ENCODE measurements around the gene ISCU.
A peak's percentile ranks its signal among the peaks of the same experiment; 100 is the strongest.
"Not testable (repeated sequence)": the region's sequence is repeated elsewhere in the genome, so short reads cannot be mapped to it uniquely, and the experiment has no call there.

The ISCU gene

DNA sequence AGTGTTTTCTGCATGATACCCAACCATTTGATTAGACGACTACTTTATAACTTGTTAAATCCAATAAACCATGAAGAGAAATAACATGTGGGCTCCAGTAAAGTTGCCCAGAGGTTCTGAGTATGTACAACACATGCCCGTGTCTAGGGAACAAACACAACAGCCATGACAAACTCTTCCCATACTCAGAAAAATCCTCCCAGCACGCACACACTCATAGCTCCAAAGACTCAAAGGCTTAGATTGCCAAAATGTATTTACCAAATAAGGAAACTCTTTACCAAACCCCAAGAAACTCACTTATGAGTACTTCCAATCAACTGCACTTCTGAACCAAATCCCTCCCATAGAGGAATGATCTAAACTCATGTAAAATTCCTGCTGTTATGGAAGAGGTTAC is 18.7 kb upstream of the ISCU start:
- no peak for DNase-seq (ENCODE audit: low spot score)

- no peak for DNase-seq (ENCODE audit: low spot score)
Observed at GRCh38 chr12:108547686-108548085, 14.7 kb upstream of the ISCU start.

DNA sequence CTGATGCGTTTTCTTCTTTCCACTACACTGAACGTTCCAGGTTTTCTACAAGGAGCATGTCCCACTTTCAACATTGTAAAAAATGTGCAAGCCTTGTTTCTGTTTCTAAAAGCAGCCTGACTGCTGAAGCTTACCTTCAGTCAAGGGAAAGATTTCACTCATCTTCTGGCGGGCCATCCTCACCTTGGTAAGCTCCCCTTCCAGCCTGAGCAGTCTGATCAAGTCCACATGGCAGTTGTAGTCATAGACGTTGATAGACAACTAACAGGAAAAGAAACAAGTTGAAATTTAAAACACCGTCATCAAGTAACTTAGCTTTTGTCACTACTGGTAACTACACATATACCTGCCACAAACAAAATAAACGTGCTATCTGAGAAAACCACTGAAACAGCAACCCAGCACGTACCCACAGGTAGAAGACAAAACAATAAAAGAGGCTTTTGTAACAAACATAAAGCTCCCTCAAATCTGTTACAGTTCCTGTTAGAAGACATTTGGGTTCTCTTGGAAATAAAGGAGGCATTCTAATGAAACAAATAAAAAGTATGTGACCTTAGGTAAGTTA is 13.4 kb upstream of the ISCU start:
- no peak for DNase-seq (ENCODE audit: low spot score)

- DNase-seq (ENCODE audit: low spot score): no peak
Observed at GRCh38 chr12:108551535-108551934, 10.9 kb upstream of the ISCU start.

DNA sequence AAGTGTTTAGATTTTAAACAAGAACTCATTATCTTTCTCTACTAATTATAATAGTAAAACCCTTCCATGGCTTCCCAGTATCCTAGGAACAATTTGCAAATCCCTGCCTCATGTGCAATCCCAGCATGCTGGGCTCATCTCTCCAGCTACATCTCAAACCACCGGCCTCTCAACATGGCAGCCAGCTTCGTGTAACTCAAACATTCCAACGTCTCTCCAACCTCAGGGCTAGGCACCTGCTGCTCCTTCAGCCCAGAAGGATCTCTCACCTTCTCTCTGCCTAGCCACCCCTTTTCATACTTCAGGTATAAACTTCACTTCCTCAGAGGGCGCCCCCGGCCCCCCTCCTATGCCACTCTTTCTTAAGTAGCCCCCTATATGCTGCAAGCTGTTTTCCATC is 8.6 kb upstream of the ISCU start:
- no peak for DNase-seq (ENCODE audit: low spot score)

- DNase-seq (ENCODE audit: low spot score): not testable (repeated sequence)
Observed at GRCh38 chr12:108555383-108555782, 7.0 kb upstream of the ISCU start.

DNA sequence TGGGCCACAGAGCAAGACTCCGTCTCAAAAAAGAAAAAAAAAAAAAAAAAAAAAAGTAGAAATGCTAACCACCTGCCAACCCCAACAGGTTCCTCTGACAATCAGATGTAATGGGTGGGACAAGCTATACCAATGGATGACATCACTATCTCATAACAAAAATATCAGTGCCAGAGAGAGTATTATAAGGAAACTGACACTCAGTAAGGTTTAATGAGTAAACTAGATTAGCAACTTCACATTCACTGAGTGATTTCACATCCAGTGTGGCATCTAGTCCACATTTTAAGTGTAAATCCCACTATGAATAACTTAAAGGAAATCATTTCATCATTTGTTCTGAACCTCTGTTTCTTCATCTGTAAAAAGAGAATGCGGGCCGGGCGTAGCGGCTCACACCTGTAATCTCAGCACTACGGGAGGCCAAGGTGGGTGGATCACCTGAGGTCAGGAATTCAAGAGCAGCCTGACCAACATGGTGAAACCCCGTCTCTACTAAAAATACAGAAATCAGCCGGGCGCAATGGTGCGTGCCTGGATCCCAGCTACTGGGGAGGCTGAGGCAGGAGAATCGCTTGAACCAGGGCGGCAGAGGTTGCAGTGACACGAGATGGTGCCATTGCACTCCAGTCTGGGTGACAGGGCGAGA is 3.3 kb upstream of the ISCU start:
- DNase-seq (ENCODE audit: low spot score): no peak

- no peak for DNase-seq (ENCODE audit: low spot score)
Observed at GRCh38 chr12:108559748-108560147, 2.6 kb upstream of the ISCU start.

- DNase-seq (ENCODE audit: low spot score): no peak
Observed at GRCh38 chr12:108560321-108560721, 2.1 kb upstream of the ISCU start.

DNA sequence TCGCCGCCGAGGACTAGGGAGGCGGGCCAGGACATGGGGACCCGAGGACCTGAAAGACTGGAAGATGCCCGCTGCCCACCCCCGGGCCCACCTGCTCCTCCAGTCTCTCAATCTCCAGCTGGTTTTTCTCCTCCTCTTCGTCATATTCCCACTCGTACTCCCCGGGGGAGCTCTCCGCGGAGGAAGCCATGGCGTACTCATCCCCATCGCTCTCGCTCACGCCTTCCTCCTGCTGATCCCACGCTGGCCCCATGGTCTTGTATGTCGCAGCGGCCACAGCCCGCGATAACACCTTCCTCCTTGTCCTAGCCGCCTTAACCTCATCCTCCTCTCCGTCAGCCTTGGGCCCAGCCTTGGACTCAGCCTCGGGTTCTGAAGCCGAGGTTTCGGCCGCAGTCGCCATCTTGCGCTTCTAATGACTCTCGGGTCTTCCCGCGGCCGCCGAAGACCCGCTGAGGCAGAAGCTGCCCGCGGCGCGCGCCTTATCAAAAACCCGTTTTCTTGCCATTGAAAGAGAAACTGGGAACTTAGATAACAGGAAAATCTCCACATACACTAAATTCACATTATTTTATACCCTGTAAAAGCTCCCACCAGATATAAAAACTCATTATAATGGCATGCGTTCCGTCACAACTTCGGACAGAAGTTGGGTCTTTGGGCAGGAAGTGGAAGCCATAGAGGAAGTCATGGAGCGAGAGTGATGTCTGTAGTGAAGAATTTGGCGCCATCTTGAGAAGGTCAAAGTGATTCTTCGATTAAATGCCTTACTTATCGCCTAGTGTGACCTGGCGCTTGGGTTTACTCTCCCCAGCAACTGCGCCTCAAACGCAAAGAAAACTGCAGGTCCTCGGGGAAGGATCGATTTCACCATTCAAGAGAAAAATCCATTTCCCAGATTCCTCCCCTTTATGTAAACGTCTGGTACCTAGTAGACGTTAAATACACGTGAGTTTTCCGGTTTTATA is 1.4 kb upstream of the ISCU start, which contains the start of gene SART3:
SART3 (minus strand) TSS at position 422 of the 968 bp plus-strand sequence; CDS start at position 403, 19 bp downstream.
- DNase-seq (ENCODE audit: low spot score): peak; percentile 90

GRCh38 chr12:108561852-108562347 is 496 bp upstream of the ISCU start:
- DNase-seq (ENCODE audit: low spot score): peak; percentile 26

DNA sequence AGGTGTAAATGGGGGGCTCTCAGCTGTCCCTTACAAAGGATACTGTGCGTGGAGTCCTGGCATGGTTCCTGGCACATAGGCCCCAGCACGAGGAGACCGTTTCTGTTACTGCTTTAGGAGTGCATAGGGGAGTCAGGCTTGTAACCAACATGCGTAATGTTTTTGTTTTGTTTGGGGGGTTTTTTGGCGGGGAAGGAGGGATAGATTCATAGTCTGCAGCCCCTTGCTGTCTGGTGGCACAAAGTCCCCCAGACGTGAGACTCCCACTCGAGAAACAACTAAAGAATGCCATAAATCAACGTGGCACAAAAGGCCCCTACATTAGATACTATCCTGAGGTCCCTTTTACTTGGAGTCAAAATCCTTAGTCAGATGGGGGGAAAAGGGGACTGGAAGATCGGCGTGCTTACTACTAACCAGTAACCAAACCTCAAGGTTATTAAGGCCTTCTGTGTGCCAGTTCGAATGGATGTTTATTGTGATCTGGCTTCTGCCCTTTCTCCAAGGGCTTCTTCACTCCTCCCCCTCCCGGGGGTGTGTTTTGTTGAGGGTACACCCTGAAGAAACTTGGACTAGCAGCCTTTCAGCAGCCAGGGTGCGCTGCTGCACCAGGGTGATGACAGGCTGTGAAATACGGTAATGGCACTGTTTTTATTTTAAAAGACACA is 874 bp downstream of the ISCU start:
- peak; percentile 74 for DNase-seq (ENCODE audit: low spot score)

DNA sequence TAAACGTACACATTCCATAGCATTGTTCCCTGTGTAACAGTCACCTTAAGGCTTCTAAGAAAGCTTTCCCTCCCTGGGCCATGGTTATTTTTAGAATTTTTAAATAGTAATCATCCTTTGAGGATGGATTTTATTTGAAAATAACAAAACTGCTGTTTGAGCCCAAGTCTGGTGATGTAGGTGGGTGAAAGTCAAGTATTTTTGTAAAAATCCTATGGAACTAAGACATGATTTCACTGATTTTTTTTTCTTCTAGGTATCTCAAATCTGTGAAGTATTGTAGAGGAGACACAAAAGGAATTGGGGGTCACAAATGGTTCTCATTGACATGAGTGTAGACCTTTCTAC is 1.4 kb downstream of the ISCU start:
- DNase-seq (ENCODE audit: low spot score): no peak

GRCh38 chr12:108564724-108565123 is 2.3 kb downstream of the ISCU start:
- DNase-seq (ENCODE audit: low spot score): no peak

DNA sequence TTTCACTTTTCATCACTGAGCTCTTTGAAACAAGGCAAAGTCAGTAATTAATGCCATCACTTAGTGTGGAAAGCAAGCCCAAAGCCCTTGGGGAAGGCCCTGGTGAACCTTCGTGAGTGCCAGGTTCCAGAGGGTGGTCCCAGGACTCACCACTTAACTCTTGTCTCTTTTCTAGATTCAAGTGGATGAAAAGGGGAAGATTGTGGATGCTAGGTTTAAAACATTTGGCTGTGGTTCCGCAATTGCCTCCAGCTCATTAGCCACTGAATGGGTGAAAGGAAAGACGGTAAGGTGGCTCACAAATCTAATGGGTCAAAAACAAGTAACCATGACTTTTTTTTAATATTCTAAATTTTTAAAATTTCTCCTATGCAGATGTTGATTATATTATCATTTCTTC is 2.8 kb downstream of the ISCU start:
- DNase-seq (ENCODE audit: low spot score): no peak

DNA sequence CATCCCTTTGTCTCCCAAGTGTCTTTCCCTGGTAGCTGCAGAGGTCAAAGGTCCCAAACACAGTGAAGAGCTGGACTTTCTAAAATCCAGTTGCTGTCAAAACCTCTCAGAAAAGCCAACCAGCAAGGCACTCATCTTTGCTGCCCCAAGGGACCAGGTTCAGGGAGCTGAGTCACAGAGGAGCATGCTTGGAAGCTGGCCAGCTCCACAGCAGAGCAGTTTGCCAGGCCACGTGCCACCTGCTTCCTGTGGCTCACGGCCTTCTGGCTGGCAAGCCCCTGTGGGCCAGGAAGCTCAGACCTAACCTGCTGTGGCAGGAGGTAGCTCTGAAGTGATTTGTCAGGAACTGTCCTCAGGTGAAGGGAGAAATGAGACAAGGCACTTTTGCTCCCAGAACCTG is 3.6 kb downstream of the ISCU start:
- no peak for DNase-seq (ENCODE audit: low spot score)

DNA sequence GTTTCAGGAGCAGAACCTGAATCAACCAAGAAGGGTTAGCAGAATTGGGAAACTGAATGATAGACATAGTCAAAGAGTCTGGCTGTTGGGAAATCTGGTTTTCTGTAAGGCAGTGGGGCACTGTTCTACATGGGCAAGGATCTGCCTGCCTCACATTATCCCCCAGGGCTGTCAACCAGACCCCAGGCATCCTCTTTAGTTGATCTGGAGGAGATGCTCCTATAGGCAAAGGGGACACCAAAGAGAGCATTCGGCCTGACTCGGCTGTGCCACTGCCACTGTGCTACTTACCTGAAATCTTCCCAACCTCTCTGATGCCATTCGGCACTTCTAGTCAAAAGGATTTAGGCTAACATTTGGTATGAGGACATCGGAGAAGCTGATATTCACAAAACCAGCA is 4.1 kb downstream of the ISCU start:
- no peak for DNase-seq (ENCODE audit: low spot score)

- peak; percentile 43 for DNase-seq (ENCODE audit: low spot score)
Observed at GRCh38 chr12:108567406-108568337, 5.3 kb downstream of the ISCU start.

GRCh38 chr12:108568338-108569154 is 6.2 kb downstream of the ISCU start:
- no peak for DNase-seq (ENCODE audit: low spot score)

All from globus pallidus (tissue), 1 donor.